ENCODE measurements around the gene PPP1R9B.

PPP1R9B gene, protein sequence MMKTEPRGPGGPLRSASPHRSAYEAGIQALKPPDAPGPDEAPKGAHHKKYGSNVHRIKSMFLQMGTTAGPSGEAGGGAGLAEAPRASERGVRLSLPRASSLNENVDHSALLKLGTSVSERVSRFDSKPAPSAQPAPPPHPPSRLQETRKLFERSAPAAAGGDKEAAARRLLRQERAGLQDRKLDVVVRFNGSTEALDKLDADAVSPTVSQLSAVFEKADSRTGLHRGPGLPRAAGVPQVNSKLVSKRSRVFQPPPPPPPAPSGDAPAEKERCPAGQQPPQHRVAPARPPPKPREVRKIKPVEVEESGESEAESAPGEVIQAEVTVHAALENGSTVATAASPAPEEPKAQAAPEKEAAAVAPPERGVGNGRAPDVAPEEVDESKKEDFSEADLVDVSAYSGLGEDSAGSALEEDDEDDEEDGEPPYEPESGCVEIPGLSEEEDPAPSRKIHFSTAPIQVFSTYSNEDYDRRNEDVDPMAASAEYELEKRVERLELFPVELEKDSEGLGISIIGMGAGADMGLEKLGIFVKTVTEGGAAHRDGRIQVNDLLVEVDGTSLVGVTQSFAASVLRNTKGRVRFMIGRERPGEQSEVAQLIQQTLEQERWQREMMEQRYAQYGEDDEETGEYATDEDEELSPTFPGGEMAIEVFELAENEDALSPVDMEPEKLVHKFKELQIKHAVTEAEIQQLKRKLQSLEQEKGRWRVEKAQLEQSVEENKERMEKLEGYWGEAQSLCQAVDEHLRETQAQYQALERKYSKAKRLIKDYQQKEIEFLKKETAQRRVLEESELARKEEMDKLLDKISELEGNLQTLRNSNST

DNA sequence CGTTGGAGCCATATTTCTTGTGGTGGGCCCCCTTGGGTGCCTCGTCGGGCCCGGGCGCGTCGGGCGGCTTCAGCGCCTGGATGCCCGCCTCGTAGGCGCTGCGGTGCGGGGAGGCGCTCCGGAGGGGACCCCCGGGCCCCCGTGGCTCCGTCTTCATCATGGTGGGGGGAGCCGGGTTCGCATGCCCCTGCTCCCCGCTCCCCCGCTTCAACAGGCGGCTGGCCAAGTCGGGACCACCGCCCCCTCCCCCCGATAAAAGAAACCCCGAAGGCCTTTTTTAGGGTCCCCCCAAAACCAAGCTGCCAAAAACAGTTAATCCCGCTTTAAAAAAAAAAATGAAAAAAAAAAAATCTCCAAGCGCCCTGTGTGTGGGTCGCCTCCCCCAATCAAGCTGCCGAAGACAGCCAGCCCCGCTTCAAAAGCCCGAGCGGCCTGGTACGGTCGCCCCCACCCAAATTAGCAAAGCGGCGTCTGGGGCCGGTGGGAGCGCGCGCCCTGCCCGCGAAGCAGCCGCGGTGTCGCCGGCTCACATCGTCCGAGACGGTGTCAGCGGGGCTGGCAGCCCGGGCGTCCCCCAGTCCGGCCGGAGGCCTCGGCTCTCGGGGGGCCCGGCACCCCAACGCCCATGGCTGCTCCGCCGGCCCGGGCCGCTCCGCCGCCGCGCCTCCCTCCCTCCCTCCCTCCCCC, at the start of gene PPP1R9B:
TSS of gene PPP1R9B (minus strand) at position 324 of the 687 bp plus-strand sequence. CDS start at position 160, 164 bp downstream.
- no peak for DNase-seq (ENCODE audit: low spot score)

GRCh38 chr17:50199803-50200456, 49.5 kb upstream of the PPP1R9B start:
- peak; percentile 91 for DNase-seq (ENCODE audit: low spot score)

GRCh38 chr17:50199211-50199802, 48.8 kb upstream of the PPP1R9B start:
- DNase-seq (ENCODE audit: low spot score): no peak

- no peak for DNase-seq (ENCODE audit: low spot score)
Observed at GRCh38 chr17:50198026-50198669, 47.7 kb upstream of the PPP1R9B start.

GRCh38 chr17:50196826-50197225, 46.3 kb upstream of the PPP1R9B start:
- no peak for DNase-seq (ENCODE audit: low spot score)

DNA sequence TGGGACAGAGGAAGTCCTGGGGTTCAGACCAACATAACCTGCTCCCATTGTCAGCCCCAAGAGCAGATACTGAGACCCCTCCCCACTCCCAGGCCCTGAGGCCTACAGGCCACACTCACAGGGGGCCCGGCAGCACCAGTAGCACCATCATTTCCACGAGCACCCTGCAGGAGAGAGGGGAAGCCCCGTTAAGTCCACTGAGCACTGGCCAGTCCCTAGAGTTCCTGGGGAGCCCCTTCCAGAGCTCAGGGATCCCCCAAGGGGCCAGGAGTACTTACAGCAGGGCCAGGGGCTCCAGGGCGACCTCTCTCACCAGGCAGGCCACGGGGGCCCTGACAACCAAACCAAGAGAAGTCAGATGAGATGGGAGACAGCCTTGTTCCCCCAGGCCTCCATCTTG, 45.6 kb upstream of the PPP1R9B start:
- no peak for DNase-seq (ENCODE audit: low spot score)

- no peak for DNase-seq (ENCODE audit: low spot score)
Observed at GRCh38 chr17:50194934-50195865, 44.7 kb upstream of the PPP1R9B start.

DNA sequence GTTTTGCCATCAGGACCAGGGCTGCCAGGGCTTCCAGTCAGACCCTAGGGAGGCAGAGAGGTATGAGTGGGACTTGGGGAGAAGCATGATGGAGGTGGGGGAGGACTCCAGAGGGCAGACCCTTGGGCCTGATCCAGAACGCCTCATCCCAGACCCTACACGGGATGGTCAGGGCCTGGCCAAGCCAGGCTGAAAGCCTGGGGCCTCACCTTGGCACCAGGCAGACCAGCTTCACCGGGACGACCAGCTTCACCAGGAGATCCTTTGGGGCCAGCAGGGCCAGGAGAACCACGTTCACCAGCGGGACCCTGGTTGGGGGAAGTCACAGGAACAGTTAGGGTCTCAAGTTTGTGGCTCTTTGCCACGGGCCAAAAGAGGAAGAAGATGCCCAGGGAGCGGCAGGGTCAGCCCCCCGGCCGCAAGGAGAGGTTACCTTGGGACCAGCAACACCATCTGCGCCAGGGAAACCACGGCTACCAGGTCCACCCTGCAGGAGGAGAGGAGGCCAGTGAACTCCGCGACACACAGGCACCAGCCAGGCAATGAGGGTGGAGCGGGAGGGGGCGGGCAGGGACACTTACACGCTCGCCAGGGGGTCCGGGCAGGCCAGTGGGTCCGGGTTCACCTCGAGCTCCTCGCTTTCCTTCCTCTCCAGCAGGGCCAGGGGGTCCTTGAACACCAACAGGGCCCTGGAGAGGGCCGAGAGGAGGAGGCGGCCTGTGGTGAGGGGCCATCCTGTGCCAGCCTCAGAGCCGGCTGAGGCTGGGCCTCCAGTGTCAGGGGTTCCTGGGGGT, 43.9 kb upstream of the PPP1R9B start:
- DNase-seq (ENCODE audit: low spot score): no peak

DNA sequence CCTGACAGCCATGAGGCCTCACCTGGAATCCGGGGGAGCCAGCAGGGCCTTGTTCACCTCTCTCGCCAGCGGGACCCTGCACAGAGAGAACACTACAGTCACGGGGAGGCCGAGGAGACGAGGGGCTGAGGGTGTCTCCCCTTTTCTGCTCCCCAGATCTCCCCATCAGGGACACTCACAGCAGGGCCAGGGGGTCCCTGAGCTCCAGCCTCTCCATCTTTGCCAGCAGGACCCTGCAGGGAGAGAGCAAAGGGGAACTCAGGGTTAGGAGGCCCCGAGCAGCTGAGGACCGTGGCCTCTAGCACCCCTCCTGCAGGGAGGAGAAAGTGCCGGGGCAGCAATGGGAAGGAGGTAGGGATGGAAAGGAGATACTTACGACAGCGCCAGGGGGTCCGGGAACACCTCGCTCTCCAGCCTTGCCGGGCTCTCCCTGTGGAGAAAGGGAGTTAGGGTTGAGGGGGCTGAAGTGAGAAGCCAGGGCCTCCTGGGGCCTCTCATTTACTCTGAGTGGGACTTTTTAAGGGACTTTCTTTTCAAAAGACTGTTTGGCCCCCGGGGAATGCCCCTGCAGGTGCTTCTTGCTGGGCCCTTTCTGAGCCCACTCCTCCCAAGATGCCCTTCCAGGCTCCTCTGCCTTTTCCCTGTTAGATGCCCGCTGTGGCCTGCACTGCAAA, 42.3 kb upstream of the PPP1R9B start:
- no peak for DNase-seq (ENCODE audit: low spot score)

GRCh38 chr17:50192144-50192617, 41.7 kb upstream of the PPP1R9B start:
- no peak for DNase-seq (ENCODE audit: low spot score)

GRCh38 chr17:50191359-50192143, 41.1 kb upstream of the PPP1R9B start:
- DNase-seq (ENCODE audit: low spot score): no peak

GRCh38 chr17:50190603-50191358, 40.3 kb upstream of the PPP1R9B start:
- no peak for DNase-seq (ENCODE audit: low spot score)

DNA sequence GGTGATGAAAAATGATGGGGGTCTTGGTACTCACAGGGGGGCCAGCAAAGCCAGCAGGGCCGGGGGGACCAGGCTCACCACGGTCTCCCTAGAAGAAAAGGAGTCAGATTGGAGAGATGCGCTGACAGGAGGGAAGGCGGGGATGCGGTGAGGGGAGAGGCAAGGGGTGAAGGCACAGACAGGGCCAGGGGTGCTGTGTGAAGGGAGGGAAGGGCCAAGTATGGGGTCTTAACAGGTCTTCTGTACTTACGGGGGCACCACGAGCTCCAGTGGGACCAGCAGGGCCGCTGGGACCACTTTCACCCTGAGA, 39.8 kb upstream of the PPP1R9B start:
- no peak for DNase-seq (ENCODE audit: low spot score)

GRCh38 chr17:50189550-50190292, 39.2 kb upstream of the PPP1R9B start:
- DNase-seq (ENCODE audit: low spot score): no peak

GRCh38 chr17:50188921-50189549, 38.6 kb upstream of the PPP1R9B start:
- DNase-seq (ENCODE audit: low spot score): no peak

- no peak for DNase-seq (ENCODE audit: low spot score)
Observed at GRCh38 chr17:50188531-50188920, 38.0 kb upstream of the PPP1R9B start.

All from AG08396 (cell line).